HepG2 (cell line): Measurements from ENCODE around the gene ARL4D. TPM values are rescaled to one million over a fixed set of nuclear protein-coding genes. Genes with fewer than 3 reads are reported as not detected.

ENCODE experiments used
- ATAC-seq: fragments of 200-7000 bp; cut with Tn5 transposase; 3 replicates; pipeline ENCODE4 v1.9.1; 2020; ENCODE audit warnings: mild to moderate bottlenecking, moderate library complexity
- BruUV-seq: library from RNA; stranded (reverse); fragments of 400-500 nt; replicated peaks from 2 replicates; lab custom pipeline; 2021; lab: Mats Ljungman, UMichigan
- CTCF ChIA-PET: fragments of 300-600 bp; formaldehyde crosslinking; extraction: SDS; loops from one replicate; lab custom pipeline; 2021; ENCODE audit warnings: low total read pairs, inconsistent platforms, low intra/inter-chr PET ratio; lab: Yijun Ruan, JAX
- POLR2A ChIA-PET: fragments of 350-600 bp; sonication (Branson Sonifier 250); formaldehyde crosslinking; loops from one replicate; lab custom pipeline; 2020; ENCODE audit warnings: antibody characterized with exemption, inconsistent platforms; lab: Yijun Ruan, JAX
- DNase-seq: peaks from one replicate; pipeline ENCODE4 v3.0.0-alpha.2; 2015; ENCODE audit warnings: low spot score
- FAIRE-seq: peaks from 3 replicates; lab custom pipeline; 2011; peaks lifted over from hg19 to GRCh38; lab: Jason Lieb, UNC
- H2AFZ ChIP-seq: one replicate; pipeline ENCODE4 v1.6.1; 2011; ENCODE audit warnings: low read length, inconsistent platforms
- H3K27ac ChIP-seq: fragments of 300-600 bp; 3 replicates; pipeline ENCODE4 v1.8.0; 2011; ENCODE audit warnings: mixed run types, mild to moderate bottlenecking, mixed read lengths, low read length, inconsistent platforms; ENCODE audit not compliant: insufficient read depth; ENCODE audit errors: extremely low read length
- H3K27me3 ChIP-seq, 2 experiments: fragments of 200-600 bp in 1 of 2; 2 replicates in 1 of 2; 3 replicates in 1 of 2; pipeline versions ENCODE4 v1.6.0 to v1.8.0; 2011; ENCODE audit warnings: low read length in 2 of 2, mild to moderate bottlenecking in 2 of 2, moderate library complexity in 2 of 2, inconsistent platforms in 1 of 2; ENCODE audit not compliant: insufficient read depth in 2 of 2, control insufficient read depth in 1 of 2
- H3K36me3 ChIP-seq, 2 experiments: fragments of 200-600 bp in 1 of 2; replicated peaks in 1 of 2; 2 replicates in 1 of 2; 3 replicates in 1 of 2; pipeline versions ENCODE4 v1.5.1 to v1.8.0; 2011; ENCODE audit warnings: low read length in 2 of 2, inconsistent platforms in 1 of 2; ENCODE audit not compliant: insufficient read depth in 2 of 2, control insufficient read depth in 1 of 2
- H3K4me1 ChIP-seq: 2 replicates; pipeline ENCODE4 v1.5.1; 2012; ENCODE audit warnings: low read length, inconsistent platforms; ENCODE audit not compliant: insufficient read depth
- H3K4me2 ChIP-seq: 2 replicates; pipeline ENCODE4 v1.6.0; 2011; ENCODE audit warnings: low read depth, low read length, inconsistent platforms
- H3K4me3 ChIP-seq, 3 experiments: fragments of 200-600 bp in 1 of 3; sonication (generic), shearing (Covaris generic) in 1 of 3; replicated peaks in 1 of 3; 2 replicates each; pipeline ENCODE4 v1.5.1; 2011 to 2016; ENCODE audit warnings: low read length in 3 of 3, inconsistent platforms in 2 of 3, low read depth in 2 of 3, mild to moderate bottlenecking in 2 of 3, control low read depth in 1 of 3, mixed read lengths in 1 of 3; ENCODE audit not compliant: insufficient read depth in 1 of 3
- H3K79me2 ChIP-seq: one replicate; pipeline ENCODE4 v1.6.1; 2011; ENCODE audit warnings: low read length, inconsistent platforms; ENCODE audit not compliant: insufficient read depth
- H3K9ac ChIP-seq: 2 replicates; pipeline ENCODE4 v1.6.0; 2011; ENCODE audit warnings: mild to moderate bottlenecking, low read depth, low read length, inconsistent platforms; ENCODE audit not compliant: insufficient read depth
- H3K9me3 ChIP-seq: 2 replicates; pipeline ENCODE4 v1.5.1; 2012; ENCODE audit warnings: mild to moderate bottlenecking, low read length
- H4K20me1 ChIP-seq: 2 replicates; pipeline ENCODE4 v1.6.0; 2011; ENCODE audit warnings: inconsistent platforms, mild to moderate bottlenecking, low read length, moderate library complexity; ENCODE audit not compliant: insufficient read depth
- ATRX ChIP-seq: sonication (generic); formaldehyde crosslinking; IDR thresholded peaks from 2 replicates; pipeline ENCODE4 v1.4.0; 2020; ENCODE audit warnings: missing genetic modification reagents, borderline replicate concordance
- FIP1L1 ChIP-seq: fragments of 200-400 bp; formaldehyde crosslinking; IDR thresholded peaks from 2 replicates; pipeline ENCODE4 v1.6.1; 2018; ENCODE audit warnings: low read depth, mild to moderate bottlenecking, low read length, moderate library complexity, borderline replicate concordance; ENCODE audit not compliant: insufficient read depth
- FOSL2 ChIP-seq: sonication (generic); formaldehyde crosslinking; IDR thresholded peaks from 2 replicates; pipeline ENCODE4 v1.4.0; 2020; ENCODE audit warnings: missing genetic modification reagents
- FOXC1 ChIP-seq: sonication (generic); formaldehyde crosslinking; IDR thresholded peaks from 2 replicates; pipeline ENCODE4 v1.8.0; 2022; ENCODE audit warnings: mild to moderate bottlenecking, missing genetic modification reagents, borderline replicate concordance
- FOXP1 ChIP-seq, 2 experiments: fragments of 450-650 bp in 1 of 2; IDR thresholded peaks; 2 replicates each; pipeline ENCODE4 v1.6.1; 2017 to 2018; ENCODE audit warnings: antibody characterized with exemption in 1 of 2
- GFI1 ChIP-seq: sonication (generic); formaldehyde crosslinking; IDR thresholded peaks from 2 replicates; pipeline ENCODE4 v1.5.0; 2020; ENCODE audit warnings: missing genetic modification reagents, mild to moderate bottlenecking, borderline replicate concordance
- JUNB ChIP-seq: sonication (generic); formaldehyde crosslinking; IDR thresholded peaks from 2 replicates; pipeline ENCODE4 v1.8.0; 2022; ENCODE audit warnings: missing genetic modification reagents, mild to moderate bottlenecking, borderline replicate concordance
- JUND ChIP-seq: sonication (generic); formaldehyde crosslinking; IDR thresholded peaks from 2 replicates; pipeline ENCODE4 v1.8.0; 2022; ENCODE audit warnings: mild to moderate bottlenecking, missing genetic modification reagents
- RARA ChIP-seq: IDR thresholded peaks from 2 replicates; pipeline ENCODE4 v1.6.1; 2016; ENCODE audit warnings: missing genetic modification reagents, missing compliant biosample characterization
- SMAD3 ChIP-seq: sonication (generic); formaldehyde crosslinking; IDR thresholded peaks from 2 replicates; pipeline ENCODE4 v1.4.0; 2020; ENCODE audit warnings: missing genetic modification reagents
- ZNF296 ChIP-seq: sonication (generic); formaldehyde crosslinking; conservative IDR thresholded peaks from 2 replicates; pipeline ENCODE4 v1.5.0; 2020; ENCODE audit warnings: mild to moderate bottlenecking, missing genetic modification reagents
- ZNF484 ChIP-seq: sonication (generic); formaldehyde crosslinking; IDR thresholded peaks from 2 replicates; pipeline ENCODE4 v1.5.1; 2020; ENCODE audit warnings: mild to moderate bottlenecking, low read depth, missing genetic modification reagents, borderline replicate concordance
- ZNF788 ChIP-seq: sonication (generic); formaldehyde crosslinking; IDR thresholded peaks from 2 replicates; pipeline ENCODE4 v1.5.0; 2020; ENCODE audit warnings: mild to moderate bottlenecking, missing genetic modification reagents, borderline replicate concordance
- WGBS: methylation state at CpG from one replicate; pipeline ENCODE4 v1.1.6; 2017; ENCODE audit warnings: low lambda C conversion rate; 5-methylcytosine and 5-hydroxymethylcytosine counted together
- in situ Hi-C: cut with HindIII; loops from 2 replicates; pipeline ENCODE4 v1.10.0; 2017; ENCODE audit warnings: low pct_unique_long_range_greater_than_20kb; ENCODE audit not compliant: extremely low pct_ligation_motif_present
- intact Hi-C: fragments of 100-400 bp; cut with micrococcal nuclease; formaldehyde crosslinking; loops from one replicate; pipeline ENCODE4 v1.10.0; 2022; ENCODE audit not compliant: unreplicated experiment
- polyA plus RNA-seq, 8 experiments: library from polyadenylated mRNA; depleted of rRNA in 3 of 8; stranded (reverse) in 7 of 8; unstranded in 1 of 8; fragments of >200 nt; fragmentation: Illumina TruSeq in 4 of 8; extraction: Trizol in 4 of 8; gene quantifications; 2 replicates each; pipeline versions ENCODE4 v1.2.1 to v1.2.3, GENCODE V29; 2011 to 2016; ENCODE audit warnings: low read depth in 4 of 8, missing spikeins in 1 of 8, mixed read lengths in 1 of 8; ENCODE audit not compliant: insufficient read depth in 1 of 8
- total RNA-seq, 5 experiments: library from RNA; depleted of rRNA; stranded (reverse); fragments of >200 nt; fragmentation: Illumina TruSeq; extraction: Trizol; gene quantifications; 2 replicates each; pipeline ENCODE4 v1.2.3, GENCODE V29; 2016; ENCODE audit warnings: low read depth in 1 of 5

The ARL4D gene
- total and polyA plus RNA-seq, 2 of the 13 experiments (the other 11 are each of a cell fraction or from before 2014, with no cell fraction given), result 9.0 to 25.9 TPM

DNA sequence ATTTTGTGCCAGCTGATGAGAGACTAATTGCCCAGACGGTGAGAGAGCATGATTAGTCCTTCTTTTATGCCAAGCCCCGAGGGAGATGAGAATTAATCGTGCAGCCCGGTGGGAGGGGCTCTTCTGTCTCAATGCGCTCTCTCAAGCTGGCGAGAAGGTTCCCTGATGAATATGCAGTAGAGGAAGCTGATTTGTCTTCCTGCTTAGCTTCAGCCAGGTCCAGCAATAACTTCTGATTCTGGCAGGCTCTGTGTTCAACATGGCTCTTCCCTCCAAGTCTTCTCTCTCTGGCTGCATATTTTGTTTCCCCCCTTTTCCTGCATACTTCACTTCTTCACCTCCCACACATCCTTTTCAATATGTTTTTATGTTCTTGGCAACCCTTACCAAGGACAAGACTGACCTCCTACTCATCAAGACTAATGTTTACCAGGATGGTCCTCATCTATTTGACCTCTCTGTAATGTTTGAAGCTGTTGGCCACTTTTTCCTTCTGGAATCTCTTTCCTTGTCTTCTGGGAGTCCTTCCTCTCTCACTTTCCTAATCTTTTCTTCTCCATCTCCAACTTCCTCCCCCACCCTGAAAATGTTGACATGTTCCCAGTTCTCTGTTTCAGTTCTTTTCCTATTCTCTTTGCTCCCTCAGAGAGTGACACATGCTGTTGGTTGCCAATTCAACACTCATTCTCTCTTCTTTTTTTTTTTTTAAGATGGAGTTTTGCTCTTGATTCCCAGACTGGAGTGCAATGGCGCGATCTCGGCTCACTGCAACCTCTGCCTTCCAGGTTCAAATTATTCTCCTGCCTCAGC, 33.1 kb downstream of the ARL4D start:
- Histone ChIP-seq H3K9me3 (no peaks in the 10 kb centered on the region), H3K27ac (no peak overlapping the region), H3K36me3 (no peaks in the 10 kb centered on the region), H3K4me2 (no peak overlapping the region), H4K20me1 (no peaks in the 10 kb centered on the region), H3K4me1 (peaks cover 87% of the 10 kb centered on the region), H3K9ac (no peak overlapping the region), H3K4me3 (no peak overlapping the region), H3K79me2 (no peaks in the 10 kb centered on the region), H3K27me3 (no peaks in the 10 kb centered on the region), H2AFZ (no peak overlapping the region)
- ATAC-seq (no peak), FAIRE-seq (no peak), DNase-seq (no peak)
- BruUV-seq, result no TSS peak
- WGBS, result 84% methylated on average over 9 of the region's 9 CpGs
- in situ Hi-C loops, result no loop called here
- TF ChIP-seq JUNB (CRISPR knock-in tag), result no peak
- TF ChIP-seq FOXP1 (IDR thresholded peaks at IDR 0.05), result 0 out of 2 replicates have a peak, but pooled peaks have one; percentile 21
- no peak for TF ChIP-seq FOXP1 (CRISPR knock-in tag; IDR thresholded peaks at IDR 0.05)
- TF ChIP-seq GFI1 (CRISPR knock-in tag), result 0 out of 2 replicates have a peak, but pooled peaks have one; percentile 29
- ChIA-PET CTCF (no interaction called here), POLR2A (interaction anchor here (1.4 to 2.7 kb wide), 3 partner anchors 33 to 52 kb away, joined by 3 to 13 read pairs (median 4); partner anchors contain the start of genes ARL4D and DHX8)
- intact Hi-C loops, result no loop called here

DNA sequence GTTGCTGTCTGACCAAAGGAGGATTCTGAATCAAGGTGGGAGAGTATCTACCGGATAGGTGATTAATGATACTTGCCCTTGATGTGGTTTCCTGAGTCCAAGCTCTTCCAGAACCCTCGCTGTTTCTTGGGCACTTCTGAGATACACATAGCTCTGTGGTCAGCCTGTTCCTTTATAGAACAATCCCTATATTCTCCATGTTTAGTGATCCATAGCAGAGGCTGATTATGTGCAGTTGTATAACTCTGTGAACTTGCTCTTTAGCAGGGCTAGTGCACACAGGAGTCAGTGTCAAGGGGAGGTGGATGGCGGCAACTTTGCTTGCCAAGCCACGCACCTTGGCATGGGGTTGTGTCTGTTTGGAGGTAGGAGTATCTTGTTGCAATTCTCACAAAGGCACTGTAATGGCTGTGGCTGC, 36.1 kb downstream of the ARL4D start:
- ChIA-PET POLR2A (interaction anchor here (1.0 to 1.9 kb wide), 3 partner anchors 14 to 47 kb away, joined by 3 to 6 read pairs (median 5); no protein-coding TSS in a partner anchor), CTCF (no interaction called here)
- Histone ChIP-seq H3K79me2 (no peaks in the 10 kb centered on the region), H3K27me3 (no peaks in the 10 kb centered on the region), H3K27ac (no peak overlapping the region), H3K9me3 (no peaks in the 10 kb centered on the region), H3K9ac (peak overlapping the region; percentile 43; the same call in 1 of the 2 replicates), H2AFZ (peak overlapping the region; percentile 79), H3K4me2 (peak overlapping the region; percentile 61), H4K20me1 (no peaks in the 10 kb centered on the region), H3K36me3 (no peaks in the 10 kb centered on the region), H3K4me1 (peaks cover 77% of the 10 kb centered on the region), H3K4me3 (no peak overlapping the region; a peak in 1 of 6 replicates)
- 22% methylated on average over 4 of the region's 4 CpGs for WGBS
- peak; percentile 48 for ATAC-seq
- intact Hi-C loops, result no loop called here
- BruUV-seq, result no TSS peak
- 0 out of 2 replicates have a peak, but pooled peaks have one; percentile 38 for TF ChIP-seq FOXC1 (CRISPR knock-in tag)
- TF ChIP-seq JUND (CRISPR knock-in tag), result 0 out of 2 replicates have a peak, but pooled peaks have one; percentile 18
- TF ChIP-seq FOSL2, result 0 out of 2 replicates have a peak, but pooled peaks have one; percentile 2
- TF ChIP-seq ZNF788 (CRISPR knock-in tag), result no peak
- no peak for TF ChIP-seq ZNF296 (CRISPR knock-in tag)
- TF ChIP-seq ATRX, result no peak
- no peak for TF ChIP-seq FIP1L1
- no peak for TF ChIP-seq ZNF484 (CRISPR knock-in tag)
- TF ChIP-seq RARA (CRISPR knock-in tag), result peak; percentile 41; the same call in 1 of the 2 replicates
- no peak for TF ChIP-seq SMAD3 (CRISPR knock-in tag)
- no peak for DNase-seq
- FAIRE-seq, result no peak
- in situ Hi-C loops, result no loop called here
